HepG2 (cell line): ENCODE measurements around the gene BRD2. TPM values are rescaled to one million over a fixed set of nuclear protein-coding genes. Genes with fewer than 3 reads are reported as not detected.
A peak's percentile ranks its signal among the peaks of the same experiment; 100 is the strongest.

Experiments used
- ATAC-seq: fragments of 200-7000 bp; cut with Tn5 transposase; 3 replicates; pipeline ENCODE4 v1.9.1; 2020; ENCODE audit warnings: mild to moderate bottlenecking, moderate library complexity
- BruUV-seq: library from RNA; stranded (reverse); fragments of 400-500 nt; replicated peaks from 2 replicates; lab custom pipeline; 2021; lab: Mats Ljungman, UMichigan
- CTCF ChIA-PET: fragments of 300-600 bp; formaldehyde crosslinking; extraction: SDS; loops from one replicate; lab custom pipeline; 2021; ENCODE audit warnings: low total read pairs, inconsistent platforms, low intra/inter-chr PET ratio; lab: Yijun Ruan, JAX
- POLR2A ChIA-PET: fragments of 350-600 bp; sonication (Branson Sonifier 250); formaldehyde crosslinking; loops from one replicate; lab custom pipeline; 2020; ENCODE audit warnings: antibody characterized with exemption, inconsistent platforms; lab: Yijun Ruan, JAX
- DNase-seq: peaks from one replicate; pipeline ENCODE4 v3.0.0-alpha.2; 2015; ENCODE audit warnings: low spot score
- FAIRE-seq: peaks from 3 replicates; lab custom pipeline; 2011; peaks lifted over from hg19 to GRCh38; lab: Jason Lieb, UNC
- H2AFZ ChIP-seq: one replicate; pipeline ENCODE4 v1.6.1; 2011; ENCODE audit warnings: low read length, inconsistent platforms
- H3K27ac ChIP-seq: fragments of 300-600 bp; 3 replicates; pipeline ENCODE4 v1.8.0; 2011; ENCODE audit warnings: mixed run types, mild to moderate bottlenecking, mixed read lengths, low read length, inconsistent platforms; ENCODE audit not compliant: insufficient read depth; ENCODE audit errors: extremely low read length
- H3K27me3 ChIP-seq, 2 experiments: fragments of 200-600 bp in 1 of 2; 2 replicates in 1 of 2; 3 replicates in 1 of 2; pipeline versions ENCODE4 v1.6.0 to v1.8.0; 2011; ENCODE audit warnings: low read length in 2 of 2, mild to moderate bottlenecking in 2 of 2, moderate library complexity in 2 of 2, inconsistent platforms in 1 of 2; ENCODE audit not compliant: insufficient read depth in 2 of 2, control insufficient read depth in 1 of 2
- H3K36me3 ChIP-seq, 2 experiments: fragments of 200-600 bp in 1 of 2; replicated peaks in 1 of 2; 2 replicates in 1 of 2; 3 replicates in 1 of 2; pipeline versions ENCODE4 v1.5.1 to v1.8.0; 2011; ENCODE audit warnings: low read length in 2 of 2, inconsistent platforms in 1 of 2; ENCODE audit not compliant: insufficient read depth in 2 of 2, control insufficient read depth in 1 of 2
- H3K4me1 ChIP-seq: 2 replicates; pipeline ENCODE4 v1.5.1; 2012; ENCODE audit warnings: low read length, inconsistent platforms; ENCODE audit not compliant: insufficient read depth
- H3K4me2 ChIP-seq: 2 replicates; pipeline ENCODE4 v1.6.0; 2011; ENCODE audit warnings: low read depth, low read length, inconsistent platforms
- H3K4me3 ChIP-seq, 3 experiments: fragments of 200-600 bp in 1 of 3; sonication (generic), shearing (Covaris generic) in 1 of 3; replicated peaks in 1 of 3; 2 replicates each; pipeline ENCODE4 v1.5.1; 2011 to 2016; ENCODE audit warnings: low read length in 3 of 3, inconsistent platforms in 2 of 3, low read depth in 2 of 3, mild to moderate bottlenecking in 2 of 3, control low read depth in 1 of 3, mixed read lengths in 1 of 3; ENCODE audit not compliant: insufficient read depth in 1 of 3
- H3K79me2 ChIP-seq: one replicate; pipeline ENCODE4 v1.6.1; 2011; ENCODE audit warnings: low read length, inconsistent platforms; ENCODE audit not compliant: insufficient read depth
- H3K9ac ChIP-seq: 2 replicates; pipeline ENCODE4 v1.6.0; 2011; ENCODE audit warnings: mild to moderate bottlenecking, low read depth, low read length, inconsistent platforms; ENCODE audit not compliant: insufficient read depth
- H3K9me3 ChIP-seq: 2 replicates; pipeline ENCODE4 v1.5.1; 2012; ENCODE audit warnings: mild to moderate bottlenecking, low read length
- H4K20me1 ChIP-seq: 2 replicates; pipeline ENCODE4 v1.6.0; 2011; ENCODE audit warnings: inconsistent platforms, mild to moderate bottlenecking, low read length, moderate library complexity; ENCODE audit not compliant: insufficient read depth
- CENPT ChIP-seq: sonication (generic); formaldehyde crosslinking; IDR thresholded peaks from 2 replicates; pipeline ENCODE4 v1.8.0; 2022; ENCODE audit warnings: low read depth, mild to moderate bottlenecking, moderate library complexity, missing genetic modification reagents
- FOXA1 ChIP-seq, 2 experiments: fragments of 450-650 bp in 1 of 2; sonication (generic) in 1 of 2; formaldehyde crosslinking in 1 of 2; IDR thresholded peaks; 2 replicates each; pipeline versions ENCODE4 v1.4.0 to v1.6.1; 2016 to 2020; ENCODE audit warnings: missing genetic modification reagents in 1 of 2
- FOXJ3 ChIP-seq: sonication (generic); formaldehyde crosslinking; IDR thresholded peaks from 2 replicates; pipeline ENCODE4 v1.4.0; 2020; ENCODE audit warnings: missing genetic modification reagents, mild to moderate bottlenecking, borderline replicate concordance
- KDM5B ChIP-seq: sonication (generic); formaldehyde crosslinking; IDR thresholded peaks from 2 replicates; pipeline ENCODE4 v1.4.0; 2020; ENCODE audit warnings: missing genetic modification reagents, mild to moderate bottlenecking, borderline replicate concordance
- RAD21 ChIP-seq: fragments of 450-650 bp; formaldehyde crosslinking; IDR thresholded peaks from 2 replicates; pipeline ENCODE4 v1.5.0; 2020; ENCODE audit warnings: mild to moderate bottlenecking
- SMC3 ChIP-seq: IDR thresholded peaks from 2 replicates; pipeline ENCODE4 v1.6.1; 2011; ENCODE audit warnings: low read length, improper control_type of control experiment
- STAG1 ChIP-seq: sonication (generic); formaldehyde crosslinking; IDR thresholded peaks from 2 replicates; pipeline ENCODE4 v1.4.0; 2020; ENCODE audit warnings: missing genetic modification reagents
- THAP11 ChIP-seq: IDR thresholded peaks from 2 replicates; pipeline ENCODE4 v1.6.1; 2016; ENCODE audit warnings: missing biosample characterization, missing genetic modification reagents
- XRCC5 ChIP-seq: fragments of 200-400 bp; formaldehyde crosslinking; optimal IDR thresholded peaks from 2 replicates; pipeline ENCODE3; 2017; ENCODE audit warnings: mild to moderate bottlenecking, low read length
- ZFP36L2 ChIP-seq: sonication (generic); formaldehyde crosslinking; IDR thresholded peaks from 2 replicates; pipeline ENCODE4 v1.4.0; 2020; ENCODE audit warnings: missing genetic modification reagents
- ZNF550 ChIP-seq: sonication (generic); formaldehyde crosslinking; IDR thresholded peaks from 2 replicates; pipeline ENCODE4 v1.4.0; 2020; ENCODE audit warnings: mild to moderate bottlenecking, missing genetic modification reagents, borderline replicate concordance
- ZNF572 ChIP-seq: sonication (generic); formaldehyde crosslinking; IDR thresholded peaks from 2 replicates; pipeline ENCODE4 v1.5.1; 2020; ENCODE audit warnings: mild to moderate bottlenecking, missing genetic modification reagents
- WGBS: methylation state at CpG from one replicate; pipeline ENCODE4 v1.1.6; 2017; ENCODE audit warnings: low lambda C conversion rate; 5-methylcytosine and 5-hydroxymethylcytosine counted together
- in situ Hi-C: cut with HindIII; loops from 2 replicates; pipeline ENCODE4 v1.10.0; 2017; ENCODE audit warnings: low pct_unique_long_range_greater_than_20kb; ENCODE audit not compliant: extremely low pct_ligation_motif_present
- intact Hi-C: fragments of 100-400 bp; cut with micrococcal nuclease; formaldehyde crosslinking; loops from one replicate; pipeline ENCODE4 v1.10.0; 2022; ENCODE audit not compliant: unreplicated experiment
- polyA plus RNA-seq, 8 experiments: library from polyadenylated mRNA; depleted of rRNA in 3 of 8; stranded (reverse) in 7 of 8; unstranded in 1 of 8; fragments of >200 nt; fragmentation: Illumina TruSeq in 4 of 8; extraction: Trizol in 4 of 8; gene quantifications; 2 replicates each; pipeline versions ENCODE4 v1.2.1 to v1.2.3, GENCODE V29; 2011 to 2016; ENCODE audit warnings: low read depth in 4 of 8, missing spikeins in 1 of 8, mixed read lengths in 1 of 8; ENCODE audit not compliant: insufficient read depth in 1 of 8
- total RNA-seq, 5 experiments: library from RNA; depleted of rRNA; stranded (reverse); fragments of >200 nt; fragmentation: Illumina TruSeq; extraction: Trizol; gene quantifications; 2 replicates each; pipeline ENCODE4 v1.2.3, GENCODE V29; 2016; ENCODE audit warnings: low read depth in 1 of 5
- TF ChIP-seq, protein P1 (sequence below): sonication (generic); formaldehyde crosslinking; IDR thresholded peaks from 2 replicates; pipeline ENCODE4 v1.5.0; 2020; ENCODE audit warnings: mild to moderate bottlenecking, missing genetic modification reagents, moderate library complexity
- TF ChIP-seq, protein P2 (sequence below): sonication (generic); formaldehyde crosslinking; IDR thresholded peaks from 2 replicates; pipeline ENCODE4 v1.4.0; 2020; ENCODE audit warnings: missing genetic modification reagents
- TF ChIP-seq, protein P3 (sequence below), 2 experiments: sonication (generic) in 1 of 2; formaldehyde crosslinking in 1 of 2; IDR thresholded peaks; 2 replicates each; pipeline versions ENCODE4 v1.4.0 to v1.6.1; 2018 to 2020; ENCODE audit warnings: missing genetic modification reagents in 2 of 2, borderline replicate concordance in 1 of 2, low read depth in 1 of 2, mild to moderate bottlenecking in 1 of 2, missing biosample characterization in 1 of 2

BRD2 gene
- total and polyA plus RNA-seq, 2 of the 13 experiments (the other 11 are each of a cell fraction or from before 2014, with no cell fraction given): 143 to 202 TPM

DNA sequence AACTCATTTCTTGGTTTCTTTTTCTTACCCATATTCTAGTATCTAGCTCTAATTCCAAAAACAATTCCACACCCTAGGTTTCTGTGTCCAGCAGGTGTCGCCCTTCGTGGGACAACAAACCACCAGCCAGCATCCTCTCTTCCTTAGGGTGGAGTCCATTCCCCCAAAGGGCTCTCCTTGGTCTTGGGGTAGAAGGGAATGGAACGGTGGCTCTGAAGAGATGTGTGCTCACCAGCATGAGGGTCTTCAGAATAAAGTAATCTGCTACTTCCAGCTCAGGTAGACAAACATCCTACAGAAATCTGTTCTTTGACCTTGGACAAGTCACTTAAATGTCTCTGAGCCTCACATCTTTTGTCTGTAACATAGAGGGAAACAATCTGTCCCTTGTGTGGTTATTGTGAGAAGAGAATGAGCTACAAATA, 34.7 kb upstream of the BRD2 start:
- no peak overlapping the region for H3K4me2 ChIP-seq
- TF ChIP-seq RAD21 (CRISPR knock-in tag): peak; percentile 69
- TF ChIP-seq STAG1 (CRISPR knock-in tag): peak; percentile 69
- peak; percentile 95 for TF ChIP-seq SMC3
- TF ChIP-seq KDM5B (CRISPR knock-in tag): no peak
- TF ChIP-seq, protein P1, sequence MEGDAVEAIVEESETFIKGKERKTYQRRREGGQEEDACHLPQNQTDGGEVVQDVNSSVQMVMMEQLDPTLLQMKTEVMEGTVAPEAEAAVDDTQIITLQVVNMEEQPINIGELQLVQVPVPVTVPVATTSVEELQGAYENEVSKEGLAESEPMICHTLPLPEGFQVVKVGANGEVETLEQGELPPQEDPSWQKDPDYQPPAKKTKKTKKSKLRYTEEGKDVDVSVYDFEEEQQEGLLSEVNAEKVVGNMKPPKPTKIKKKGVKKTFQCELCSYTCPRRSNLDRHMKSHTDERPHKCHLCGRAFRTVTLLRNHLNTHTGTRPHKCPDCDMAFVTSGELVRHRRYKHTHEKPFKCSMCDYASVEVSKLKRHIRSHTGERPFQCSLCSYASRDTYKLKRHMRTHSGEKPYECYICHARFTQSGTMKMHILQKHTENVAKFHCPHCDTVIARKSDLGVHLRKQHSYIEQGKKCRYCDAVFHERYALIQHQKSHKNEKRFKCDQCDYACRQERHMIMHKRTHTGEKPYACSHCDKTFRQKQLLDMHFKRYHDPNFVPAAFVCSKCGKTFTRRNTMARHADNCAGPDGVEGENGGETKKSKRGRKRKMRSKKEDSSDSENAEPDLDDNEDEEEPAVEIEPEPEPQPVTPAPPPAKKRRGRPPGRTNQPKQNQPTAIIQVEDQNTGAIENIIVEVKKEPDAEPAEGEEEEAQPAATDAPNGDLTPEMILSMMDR (CRISPR knock-in tag): peak; percentile 85
- TF ChIP-seq CENPT (CRISPR knock-in tag): no peak
- TF ChIP-seq, protein P2, sequence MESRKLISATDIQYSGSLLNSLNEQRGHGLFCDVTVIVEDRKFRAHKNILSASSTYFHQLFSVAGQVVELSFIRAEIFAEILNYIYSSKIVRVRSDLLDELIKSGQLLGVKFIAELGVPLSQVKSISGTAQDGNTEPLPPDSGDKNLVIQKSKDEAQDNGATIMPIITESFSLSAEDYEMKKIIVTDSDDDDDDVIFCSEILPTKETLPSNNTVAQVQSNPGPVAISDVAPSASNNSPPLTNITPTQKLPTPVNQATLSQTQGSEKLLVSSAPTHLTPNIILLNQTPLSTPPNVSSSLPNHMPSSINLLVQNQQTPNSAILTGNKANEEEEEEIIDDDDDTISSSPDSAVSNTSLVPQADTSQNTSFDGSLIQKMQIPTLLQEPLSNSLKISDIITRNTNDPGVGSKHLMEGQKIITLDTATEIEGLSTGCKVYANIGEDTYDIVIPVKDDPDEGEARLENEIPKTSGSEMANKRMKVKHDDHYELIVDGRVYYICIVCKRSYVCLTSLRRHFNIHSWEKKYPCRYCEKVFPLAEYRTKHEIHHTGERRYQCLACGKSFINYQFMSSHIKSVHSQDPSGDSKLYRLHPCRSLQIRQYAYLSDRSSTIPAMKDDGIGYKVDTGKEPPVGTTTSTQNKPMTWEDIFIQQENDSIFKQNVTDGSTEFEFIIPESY (CRISPR knock-in tag): no peak
- TF ChIP-seq ZFP36L2 (CRISPR knock-in tag): 0 out of 2 replicates have a peak, but pooled peaks have one; percentile 39
- TF ChIP-seq ZNF550: no peak
- TF ChIP-seq, protein P3, sequence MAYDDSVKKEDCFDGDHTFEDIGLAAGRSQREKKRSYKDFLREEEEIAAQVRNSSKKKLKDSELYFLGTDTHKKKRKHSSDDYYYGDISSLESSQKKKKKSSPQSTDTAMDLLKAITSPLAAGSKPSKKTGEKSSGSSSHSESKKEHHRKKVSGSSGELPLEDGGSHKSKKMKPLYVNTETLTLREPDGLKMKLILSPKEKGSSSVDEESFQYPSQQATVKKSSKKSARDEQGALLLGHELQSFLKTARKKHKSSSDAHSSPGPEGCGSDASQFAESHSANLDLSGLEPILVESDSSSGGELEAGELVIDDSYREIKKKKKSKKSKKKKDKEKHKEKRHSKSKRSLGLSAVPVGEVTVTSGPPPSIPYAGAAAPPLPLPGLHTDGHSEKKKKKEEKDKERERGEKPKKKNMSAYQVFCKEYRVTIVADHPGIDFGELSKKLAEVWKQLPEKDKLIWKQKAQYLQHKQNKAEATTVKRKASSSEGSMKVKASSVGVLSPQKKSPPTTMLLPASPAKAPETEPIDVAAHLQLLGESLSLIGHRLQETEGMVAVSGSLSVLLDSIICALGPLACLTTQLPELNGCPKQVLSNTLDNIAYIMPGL (CRISPR knock-in tag; IDR thresholded peaks at IDR 0.05; ENCODE audit: borderline replicate concordance in 1 of 2, low read depth in 1 of 2): peak in 1 of 2 experiments; percentile 55; a peak in 1 of 4 replicates
- 0 out of 2 replicates have a peak, but pooled peaks have one; percentile 43 for TF ChIP-seq ZNF572 (CRISPR knock-in tag)
- 0 out of 2 replicates have a peak, but pooled peaks have one; percentile 18 for TF ChIP-seq THAP11 (CRISPR knock-in tag)
- no peak for TF ChIP-seq FOXA1 (IDR thresholded peaks at IDR 0.05)
- TF ChIP-seq FOXA1 (CRISPR knock-in tag; IDR thresholded peaks at IDR 0.05): 0 out of 2 replicates have a peak, but pooled peaks have one; percentile 10
- TF ChIP-seq XRCC5: peak; percentile 62
- peak; percentile 18; the same call in 1 of the 2 replicates for TF ChIP-seq FOXJ3 (CRISPR knock-in tag)
- TF ChIP-seq, all 625 proteins: peak for 11
- H3K9me3 ChIP-seq: no peaks in the 10 kb centered on the region
- in situ Hi-C loops: no loop called here
- no peak overlapping the region for H3K9ac ChIP-seq
- peak; percentile 67 for DNase-seq
- H3K4me1 ChIP-seq: peaks cover 16% of the 10 kb centered on the region
- no peaks in the 10 kb centered on the region for H3K36me3 ChIP-seq
- FAIRE-seq: peak; percentile 60
- ChIA-PET POLR2A (interaction anchor here (1.0 to 2.1 kb wide), 5 partner anchors 19 to 51 kb away, joined by 5 to 15 read pairs (median 6); partner anchors contain the start of gene HLA-DMA), CTCF (interaction anchor here (0.7 to 6.2 kb wide), 5 partner anchors 14 to 50 kb away, joined by 4 to 103 read pairs (median 12); partner anchors contain the start of genes BRD2 and HLA-DMA)
- 0% methylated on average over 3 of the region's 3 CpGs for WGBS
- H2AFZ ChIP-seq: no peak overlapping the region
- BruUV-seq: no TSS peak
- no peaks in the 10 kb centered on the region for H4K20me1 ChIP-seq
- H3K27ac ChIP-seq: no peak overlapping the region
- intact Hi-C loops: loop anchor here (1.0 to 5.0 kb wide), 3 partner anchors 13 to 52 kb away; no protein-coding TSS in a partner anchor
- no peak overlapping the region for H3K4me3 ChIP-seq
- peaks cover 2 to 28% of the 10 kb centered on the region in 2 experiments; a peak in 3 of 5 replicates for H3K27me3 ChIP-seq
- H3K79me2 ChIP-seq: no peaks in the 10 kb centered on the region
- peak; percentile 65 for ATAC-seq
